Measurements from ENCODE around the gene HERC2. TPM values are rescaled to one million over a fixed set of nuclear protein-coding genes. Genes with fewer than 3 reads are reported as not detected.

HERC2 gene
- total RNA-seq, 1 donor from 2014 or later, result 42.1 TPM

- no peak for DNase-seq
- ATAC-seq (ENCODE audit: poor library complexity), result no peak
- intact Hi-C loops (cut with DNase I), result no loop called here
Measured at GRCh38 chr15:28111543-28111942, 210.4 kb downstream of the HERC2 start.

GRCh38 chr15:28110481-28110881 is 211.5 kb downstream of the HERC2 start:
- DNase-seq (no peak), ATAC-seq (ENCODE audit: poor library complexity) (no peak)
- intact Hi-C loops (cut with DNase I), result no loop called here

- ATAC-seq (ENCODE audit: poor library complexity), result no peak
- intact Hi-C loops (cut with DNase I), result no loop called here
- DNase-seq, result no peak
Measured at GRCh38 chr15:28109626-28110455, 212.1 kb downstream of the HERC2 start.

- no peak for DNase-seq
- no peak for ATAC-seq (ENCODE audit: poor library complexity)
- intact Hi-C loops (cut with DNase I), result no loop called here
Measured at GRCh38 chr15:28107904-28108275, 214.1 kb downstream of the HERC2 start.

- DNase-seq (no peak), ATAC-seq (ENCODE audit: poor library complexity) (peak; percentile 61)
- intact Hi-C loops (cut with DNase I), result no loop called here
Measured at GRCh38 chr15:28107111-28107903, 214.7 kb downstream of the HERC2 start.

- intact Hi-C loops (cut with DNase I), result no loop called here
- DNase-seq (no peak), ATAC-seq (ENCODE audit: poor library complexity) (peak; percentile 51)
Measured at GRCh38 chr15:28106294-28107110, 215.5 kb downstream of the HERC2 start.

GRCh38 chr15:28105793-28106192 is 216.2 kb downstream of the HERC2 start:
- no peak for DNase-seq
- intact Hi-C loops (cut with DNase I), result no loop called here
- ATAC-seq (ENCODE audit: poor library complexity), result no peak

GRCh38 chr15:28105224-28105791 is 216.7 kb downstream of the HERC2 start:
- ATAC-seq (ENCODE audit: poor library complexity) (no peak), DNase-seq (no peak)
- intact Hi-C loops (cut with DNase I), result no loop called here

GRCh38 chr15:28104326-28104725 is 217.7 kb downstream of the HERC2 start:
- intact Hi-C loops (cut with DNase I), result no loop called here
- DNase-seq, result no peak
- no peak for ATAC-seq (ENCODE audit: poor library complexity)

- DNase-seq, result no peak
- intact Hi-C loops (cut with DNase I), result no loop called here
- ATAC-seq (ENCODE audit: poor library complexity), result no peak
Measured at GRCh38 chr15:28103831-28104230, 218.1 kb downstream of the HERC2 start.

- ATAC-seq (ENCODE audit: poor library complexity), result no peak
- intact Hi-C loops (cut with DNase I), result no loop called here
- DNase-seq, result no peak
Measured at GRCh38 chr15:28101983-28102441, 220.0 kb downstream of the HERC2 start.

GRCh38 chr15:28101201-28101600 is 220.8 kb downstream of the HERC2 start:
- intact Hi-C loops (cut with DNase I), result no loop called here
- ATAC-seq (ENCODE audit: poor library complexity), result no peak
- no peak for DNase-seq

- intact Hi-C loops (cut with DNase I), result no loop called here
- no peak for ATAC-seq (ENCODE audit: poor library complexity)
- no peak for DNase-seq
Measured at GRCh38 chr15:28100516-28101195, 221.3 kb downstream of the HERC2 start.

- intact Hi-C loops (cut with DNase I), result no loop called here
- ATAC-seq (ENCODE audit: poor library complexity), result peak; percentile 2
Measured at GRCh38 chr15:28099555-28100140, 222.3 kb downstream of the HERC2 start.

GRCh38 chr15:28098766-28099554 is 223.0 kb downstream of the HERC2 start, which contains the start of gene OCA2:
TSS of gene OCA2 (minus strand) at chr15:28099315. CDS start at chr15:28081874, 17,441 bp downstream.
- intact Hi-C loops (cut with DNase I), result no loop called here
- ATAC-seq (ENCODE audit: poor library complexity) (peak; percentile 43), DNase-seq (peak; percentile 70)

More at GRCh38 chr15:28099555-28100140, 222.3 kb downstream of the HERC2 start:
- DNase-seq, result no peak

GRCh38 chr15:28098360-28098765 is 223.6 kb downstream of the HERC2 start:
- intact Hi-C loops (cut with DNase I), result no loop called here
- no peak for ATAC-seq (ENCODE audit: poor library complexity)
- no peak for DNase-seq
